NCI-H1105 treated with DMSO at 0.1 percent for 48 hours (cell line): Measurements from ENCODE around the gene ABCD3.
A peak's percentile ranks its signal among the peaks of the same experiment; 100 is the strongest.
"Not testable (repeated sequence)": the region's sequence is repeated elsewhere in the genome, so short reads cannot be mapped to it uniquely, and the experiment has no call there.

Experiments
- DNase-seq: peaks from one replicate; lab custom pipeline; 2025; lab: John Stamatoyannopoulos, UW

ABCD3 gene

DNA sequence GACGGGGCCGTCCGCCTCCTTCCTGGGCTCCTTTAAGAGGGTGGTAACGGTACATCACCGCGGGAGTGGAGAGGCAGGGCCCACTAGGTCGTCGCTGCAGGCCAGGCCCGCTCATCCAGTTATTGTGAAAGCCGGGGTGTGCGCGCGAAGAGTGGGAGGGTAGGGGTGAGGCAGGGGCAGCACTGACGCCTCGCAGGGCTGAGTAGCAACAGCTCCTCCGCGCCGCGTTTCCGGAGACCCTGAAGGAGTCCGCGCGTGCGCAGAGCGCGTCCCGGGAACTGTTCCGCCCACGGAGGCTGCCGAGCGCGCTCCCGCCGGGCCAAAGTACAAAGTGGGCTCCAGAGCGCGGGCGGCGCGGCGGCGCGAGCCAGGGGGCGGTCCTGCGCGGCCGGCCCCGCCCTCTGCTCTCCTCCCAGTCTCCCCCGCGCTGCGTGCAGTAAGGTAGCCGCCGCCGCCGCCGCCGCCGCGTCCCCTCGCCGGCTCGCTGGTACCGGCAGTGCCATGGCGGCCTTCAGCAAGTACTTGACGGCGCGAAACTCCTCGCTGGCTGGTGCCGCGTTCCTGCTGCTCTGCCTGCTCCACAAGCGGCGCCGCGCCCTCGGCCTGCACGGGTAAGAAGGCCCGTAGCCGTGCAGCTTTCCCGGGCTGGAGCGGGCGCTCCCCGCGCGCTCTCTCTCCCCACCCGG, at the start of gene ABCD3:
Gene ABCD3, plus strand, starts transcription at position 412 of the 686 bp plus-strand sequence. Its CDS starts 90 bp downstream, at position 502.
- DNase-seq = peak; percentile 97

DNA sequence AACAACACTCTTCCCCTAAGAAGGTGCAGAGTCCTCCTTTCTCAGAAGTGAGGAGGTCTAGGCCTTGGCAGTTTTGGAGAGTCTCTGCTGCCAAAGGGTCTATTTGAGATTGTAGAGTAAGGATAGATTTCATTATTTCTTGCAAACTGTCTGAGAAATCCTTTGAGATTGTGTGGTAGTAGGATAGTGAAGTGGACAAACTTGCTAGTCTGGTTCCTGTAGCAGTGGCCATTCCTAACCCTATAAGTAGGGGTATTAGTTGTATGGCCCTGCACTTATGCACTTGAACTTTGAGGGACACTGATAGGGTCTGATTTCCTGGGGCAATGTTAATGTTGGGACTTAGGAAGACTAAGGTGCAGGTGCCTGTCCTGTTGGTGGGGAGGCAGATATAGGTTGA, 45.4 kb upstream of the ABCD3 start:
- not testable (repeated sequence) for DNase-seq

DNA sequence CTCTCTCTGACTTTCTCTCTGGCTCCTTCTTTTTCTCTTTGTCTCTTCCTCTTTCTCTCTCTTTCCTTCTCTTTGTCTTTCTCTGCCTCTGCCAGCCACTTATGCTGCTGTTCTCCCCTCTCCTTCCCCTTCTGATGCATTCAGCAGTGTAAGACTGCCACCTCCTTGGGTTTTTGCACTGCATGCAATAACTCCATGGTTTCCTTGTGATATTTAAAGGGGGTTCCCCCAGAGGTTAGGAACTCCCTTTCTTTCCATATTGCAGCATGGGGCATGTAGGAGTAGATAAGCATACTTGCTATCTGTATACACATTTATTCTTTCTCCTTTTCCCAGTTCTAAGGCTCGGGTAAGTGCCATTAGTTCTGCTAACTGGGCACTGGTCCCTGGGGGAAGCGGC, 44.9 kb upstream of the ABCD3 start:
- not testable (repeated sequence) for DNase-seq

DNA sequence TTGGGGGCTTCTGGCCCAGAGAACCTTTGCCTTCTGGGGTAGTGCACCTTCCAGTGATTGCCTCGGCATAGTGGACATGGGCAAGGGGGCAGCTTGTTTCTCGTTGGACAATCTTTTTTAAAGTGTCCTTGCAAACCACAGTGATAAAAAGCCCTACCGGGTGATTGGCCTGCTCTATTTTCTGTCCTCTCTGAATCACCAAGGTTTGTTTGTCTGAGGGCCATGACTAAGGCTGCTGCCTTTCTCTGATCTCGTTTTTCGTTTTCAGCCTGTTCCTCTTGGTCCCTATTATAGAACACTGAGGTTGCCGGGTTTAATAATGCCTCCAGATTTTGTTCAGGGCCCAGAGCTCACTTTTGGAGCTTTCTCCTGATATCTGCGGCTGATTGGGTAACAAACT, 42.5 kb upstream of the ABCD3 start:
- DNase-seq = not testable (repeated sequence)

DNA sequence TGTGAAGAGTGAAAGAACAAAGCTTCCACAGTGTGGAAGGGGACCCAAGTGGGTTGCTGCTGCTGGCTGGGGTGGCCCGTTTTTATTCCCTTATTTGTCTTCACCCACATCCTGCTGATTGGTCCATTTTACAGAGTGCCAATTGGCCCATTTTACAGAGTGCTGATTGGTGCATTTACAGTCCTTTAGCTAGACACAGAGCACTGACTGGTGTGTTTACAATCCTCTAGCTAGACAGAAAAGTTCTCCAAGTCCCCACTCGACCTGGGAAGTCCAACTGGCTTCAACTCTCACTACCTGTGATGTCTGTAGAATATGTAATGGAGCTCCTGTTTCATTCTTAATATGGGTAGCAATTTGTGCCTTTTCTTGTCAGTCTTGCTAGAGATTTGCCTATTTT, 39.7 kb upstream of the ABCD3 start:
- not testable (repeated sequence) for DNase-seq

DNA sequence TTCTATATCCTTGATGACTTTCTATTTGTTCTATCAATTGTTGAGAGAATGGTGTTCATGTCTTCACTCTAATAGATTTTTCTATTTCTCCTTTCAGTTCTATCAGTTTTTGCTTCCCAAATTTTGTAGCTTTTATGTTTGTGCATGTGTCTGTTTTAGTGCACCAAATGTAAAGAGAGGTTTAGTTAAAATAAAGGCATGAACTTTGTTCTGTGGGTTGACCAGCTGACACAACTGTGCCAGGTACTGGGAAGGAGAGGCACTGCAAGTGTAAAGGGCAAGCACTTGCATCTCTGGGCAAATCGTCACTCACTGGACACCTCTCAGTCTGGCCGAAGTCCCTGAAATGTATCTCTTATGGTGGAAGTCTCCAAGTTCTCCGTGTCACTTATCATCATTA, 38.6 kb upstream of the ABCD3 start:
- DNase-seq = no peak

DNA sequence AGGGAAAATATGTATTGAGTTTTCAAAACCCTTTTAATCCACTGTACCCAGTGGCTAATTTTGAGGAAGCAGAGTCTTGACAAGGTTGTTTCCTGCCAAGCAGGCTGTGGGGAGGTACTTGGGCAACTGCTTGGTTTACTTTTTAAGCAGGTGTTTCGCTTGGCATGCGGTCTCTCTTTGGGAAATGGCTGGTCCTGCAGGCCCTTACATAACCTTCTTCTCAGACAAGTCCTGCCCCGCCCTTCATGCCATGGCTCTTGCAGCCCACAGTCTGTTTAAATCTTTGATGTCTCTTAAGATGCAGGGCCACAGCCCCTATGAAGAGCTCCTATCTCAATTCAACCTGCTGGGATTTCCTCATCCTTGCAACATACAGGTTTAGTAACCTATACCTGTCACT, 36.0 kb upstream of the ABCD3 start:
- DNase-seq = no peak

DNA sequence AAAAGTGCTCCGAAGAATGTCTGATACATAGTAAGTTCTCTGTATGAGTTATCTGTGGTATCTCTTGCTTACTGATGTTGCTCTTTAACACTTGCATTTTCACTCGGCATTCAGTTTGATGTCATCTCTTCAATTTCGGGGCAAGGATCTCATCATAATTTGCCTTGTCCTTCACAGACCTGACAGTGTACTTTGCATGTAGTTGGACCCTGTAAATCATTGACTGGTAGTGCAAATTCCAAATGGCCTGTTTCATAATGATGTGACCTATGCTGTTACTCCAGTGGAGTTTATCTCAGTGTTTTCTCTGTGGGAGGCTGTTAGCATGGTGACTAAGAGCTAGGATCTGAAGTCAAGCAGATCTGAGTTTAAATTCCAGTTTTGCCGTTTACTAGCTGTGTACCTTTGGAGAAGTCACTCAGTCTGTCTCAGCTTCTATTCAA, 34.2 kb upstream of the ABCD3 start:
- no peak for DNase-seq

DNA sequence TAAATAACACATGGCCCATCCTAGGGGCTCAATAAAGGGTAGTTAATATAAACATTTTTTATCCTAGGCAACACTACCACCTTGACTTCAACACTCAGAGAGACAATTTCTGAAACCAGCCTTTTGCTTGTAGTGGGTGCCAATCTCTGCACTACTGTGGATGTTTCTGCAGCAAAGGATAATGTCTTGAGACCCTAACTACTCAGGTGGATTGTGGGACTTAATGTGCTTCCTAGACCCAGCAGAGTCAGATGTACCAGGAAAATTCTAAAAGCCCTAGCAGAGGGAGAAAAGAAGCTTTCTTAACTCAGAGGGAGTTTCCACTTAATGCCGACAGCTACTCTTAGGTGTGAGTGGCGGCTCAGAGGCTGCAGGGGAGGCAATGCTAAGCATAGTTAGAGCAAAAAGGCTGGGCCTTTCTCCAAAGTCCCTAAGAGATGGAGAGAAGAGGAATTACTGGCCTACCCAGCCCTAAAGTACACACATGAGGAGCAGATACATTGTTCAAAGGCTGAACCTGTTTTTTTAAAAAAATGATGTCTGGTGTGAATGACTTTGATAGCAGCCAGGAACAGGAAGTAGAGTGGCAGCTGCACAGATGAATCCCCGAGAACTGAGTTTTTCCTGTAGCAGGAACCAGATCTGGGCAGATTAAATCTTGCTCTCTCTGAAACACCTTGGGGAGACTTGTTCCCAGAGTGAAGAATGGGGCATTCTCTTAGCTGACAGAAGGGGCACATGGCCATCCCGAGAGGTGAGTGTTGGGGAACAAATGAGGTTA, 33.5 kb upstream of the ABCD3 start:
- DNase-seq = no peak

DNA sequence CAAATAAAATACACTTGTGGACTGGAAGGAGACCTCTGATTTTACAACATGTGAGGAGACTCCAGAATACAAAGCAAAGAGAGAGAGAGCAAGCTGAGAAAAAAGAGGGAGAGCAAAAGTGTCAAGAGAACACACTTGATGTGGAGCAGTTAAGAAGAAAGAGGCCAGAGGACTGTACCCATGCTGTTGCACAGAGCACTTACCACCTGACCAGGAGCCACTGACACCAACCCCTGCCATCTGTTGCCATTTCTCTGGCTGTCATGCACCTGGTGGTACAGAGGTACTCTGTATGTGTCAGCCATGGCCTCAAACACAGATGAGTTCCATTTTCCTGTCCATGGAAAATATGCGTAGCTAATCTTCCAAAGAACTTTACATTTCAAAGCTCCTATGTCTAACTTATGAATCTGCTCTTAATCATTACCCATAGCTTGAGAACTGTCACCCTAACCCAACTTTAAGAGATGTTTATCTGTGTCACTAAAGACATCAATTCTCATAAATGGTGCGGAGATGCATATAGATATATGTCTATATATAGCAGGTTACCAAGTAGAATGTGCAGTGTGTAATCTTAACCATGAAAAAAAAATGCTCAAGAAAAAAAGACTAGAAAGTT, 32.8 kb upstream of the ABCD3 start:
- DNase-seq = no peak

DNA sequence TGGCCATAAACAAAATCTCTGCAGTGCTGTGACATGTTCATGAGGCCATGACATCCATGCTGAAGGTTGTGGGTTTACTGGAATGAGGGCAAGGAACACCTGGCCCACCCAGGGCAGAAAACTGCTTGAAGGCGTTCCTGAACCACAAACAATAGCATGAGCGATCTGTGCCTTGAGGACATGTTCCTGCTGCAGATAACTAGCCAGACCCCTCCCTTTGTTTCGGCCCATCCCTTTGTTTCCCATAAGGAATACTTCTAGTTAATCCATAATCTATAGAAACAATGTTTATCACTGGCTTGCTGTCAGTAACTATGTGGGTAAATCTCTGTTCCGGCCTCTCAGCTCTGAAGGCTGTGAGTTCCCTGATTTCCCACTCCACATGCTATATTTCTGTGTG, 28.9 kb upstream of the ABCD3 start:
- no peak for DNase-seq

DNA sequence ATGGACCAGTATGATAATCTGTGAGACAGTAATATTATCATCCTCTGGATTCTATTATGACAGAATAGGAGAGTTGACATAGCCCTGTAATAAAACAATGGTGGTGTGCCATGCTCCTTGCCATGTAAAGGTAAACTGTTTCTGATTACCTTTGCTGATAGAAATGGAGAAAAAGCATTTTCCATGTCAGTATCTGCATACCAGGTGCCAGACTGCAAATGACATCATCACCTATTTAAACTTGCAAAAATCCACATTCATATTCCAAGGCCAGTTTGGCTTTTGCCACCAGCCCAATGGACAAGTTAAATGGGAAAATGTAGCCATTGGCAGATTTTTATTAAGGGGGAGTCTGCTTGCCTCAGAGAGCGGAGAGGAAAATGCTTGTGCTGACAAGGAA, 23.9 kb upstream of the ABCD3 start:
- DNase-seq = no peak

DNA sequence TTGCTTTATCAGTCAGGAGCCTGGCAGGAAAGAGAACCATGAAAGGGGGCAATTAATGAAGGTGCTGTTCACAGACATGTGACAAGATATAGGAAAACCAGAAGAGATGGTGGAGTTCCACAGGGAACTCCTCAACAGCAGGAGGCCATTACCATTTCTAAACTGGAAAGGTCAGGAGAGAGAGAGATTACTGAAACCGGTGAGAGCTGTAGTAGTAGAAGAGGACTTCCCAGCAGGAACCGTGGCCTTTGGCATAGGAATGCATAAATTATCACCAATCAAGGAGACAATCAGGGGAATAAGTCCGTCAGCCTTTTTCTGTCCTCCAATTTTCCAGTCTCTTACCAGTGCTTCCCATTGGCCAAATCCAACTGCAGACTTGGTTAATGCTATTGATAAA, 23.0 kb upstream of the ABCD3 start:
- DNase-seq = no peak

DNA sequence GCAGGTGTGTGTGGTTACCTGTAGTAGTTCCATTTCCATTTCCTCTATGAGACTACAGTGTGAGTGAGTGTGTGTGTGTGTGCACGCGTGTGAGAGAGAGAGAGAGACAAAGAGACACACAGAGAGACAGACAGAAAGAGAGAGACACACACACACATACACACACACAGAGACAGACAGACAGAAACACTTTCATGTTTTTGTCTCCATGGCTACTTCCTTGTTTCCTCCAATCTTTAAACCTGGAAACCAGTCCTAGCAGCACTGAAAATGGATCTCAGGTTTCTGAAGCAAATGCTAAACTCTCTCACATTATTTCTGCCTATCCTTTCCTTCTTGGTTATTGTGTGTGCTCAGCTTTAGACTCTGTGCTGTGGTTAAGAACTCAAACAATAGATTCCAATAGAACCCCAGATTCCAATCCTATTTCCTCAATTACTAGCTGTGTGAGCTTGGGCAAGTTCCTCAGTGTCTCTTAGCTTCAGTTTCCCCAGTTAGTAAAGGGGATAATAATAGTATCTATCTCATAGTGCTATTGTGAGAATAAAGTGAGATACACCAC, 22.4 kb upstream of the ABCD3 start:
- DNase-seq = no peak

DNA sequence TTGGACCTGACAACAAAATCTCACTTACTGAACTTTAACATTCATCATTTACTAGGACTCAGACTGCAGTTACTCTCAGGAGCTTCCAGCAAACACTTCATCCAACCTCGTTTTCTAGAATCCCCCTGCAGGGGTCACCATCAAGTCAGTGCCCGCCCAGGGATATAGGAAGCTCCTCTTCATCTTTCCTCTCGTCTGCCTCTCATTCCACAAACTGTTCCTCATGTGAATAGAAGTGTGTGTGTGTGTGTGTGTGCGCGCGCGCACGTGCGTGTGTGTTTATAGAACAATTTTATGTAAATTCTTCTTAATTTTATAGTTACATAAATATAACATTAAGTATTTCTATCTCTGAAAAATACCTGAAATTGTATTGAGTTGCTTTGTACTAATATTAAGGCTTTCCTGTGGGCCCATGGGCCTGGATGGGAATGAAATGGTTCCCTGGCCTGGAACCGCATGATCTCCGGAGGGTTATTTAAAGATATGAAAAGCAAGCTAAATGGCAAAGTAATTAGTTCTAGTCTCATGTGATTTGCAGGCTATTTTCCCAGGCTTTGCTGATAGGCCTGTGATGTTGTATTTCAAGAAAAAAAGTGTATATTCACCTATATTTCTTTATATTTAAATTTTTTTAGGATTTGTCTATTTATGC, 21.7 kb upstream of the ABCD3 start:
- DNase-seq = no peak

DNA sequence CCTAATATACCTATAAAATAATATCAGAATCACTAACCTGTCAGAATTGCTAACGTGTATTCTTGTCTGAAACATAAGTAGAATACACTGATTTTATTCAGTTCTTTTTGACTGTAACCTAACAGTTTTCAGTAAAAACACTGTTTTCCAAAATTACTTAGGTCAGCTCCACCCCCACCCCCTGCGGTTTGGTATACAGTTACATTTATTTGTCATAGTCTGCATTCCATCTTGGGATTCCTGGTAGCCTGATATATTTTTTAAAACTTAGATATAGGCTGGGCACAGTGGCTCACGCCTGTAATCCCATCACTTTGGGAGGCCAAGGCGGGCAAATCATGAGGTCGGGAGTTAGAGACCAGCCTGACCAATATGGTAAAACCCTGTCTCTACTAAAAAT, 19.8 kb upstream of the ABCD3 start:
- no peak for DNase-seq

DNA sequence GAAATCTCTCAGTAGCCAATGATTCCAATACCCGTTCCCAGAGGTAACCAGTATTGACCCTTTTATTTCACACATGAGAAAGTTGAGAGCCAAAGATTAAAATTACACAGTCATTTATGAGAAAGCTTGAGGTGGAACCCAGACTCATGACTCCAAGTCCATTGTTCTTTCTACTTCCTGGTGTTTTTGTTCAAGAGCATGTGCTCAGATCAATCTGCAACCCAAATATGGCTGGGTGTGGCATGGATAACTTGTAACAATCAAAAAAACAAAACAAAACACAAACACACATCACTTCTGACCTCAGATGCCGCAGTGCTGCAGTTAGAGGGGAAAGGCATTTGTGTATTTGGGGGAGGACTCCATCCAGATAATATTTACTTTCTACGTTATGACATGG, 18.7 kb upstream of the ABCD3 start:
- no peak for DNase-seq

DNA sequence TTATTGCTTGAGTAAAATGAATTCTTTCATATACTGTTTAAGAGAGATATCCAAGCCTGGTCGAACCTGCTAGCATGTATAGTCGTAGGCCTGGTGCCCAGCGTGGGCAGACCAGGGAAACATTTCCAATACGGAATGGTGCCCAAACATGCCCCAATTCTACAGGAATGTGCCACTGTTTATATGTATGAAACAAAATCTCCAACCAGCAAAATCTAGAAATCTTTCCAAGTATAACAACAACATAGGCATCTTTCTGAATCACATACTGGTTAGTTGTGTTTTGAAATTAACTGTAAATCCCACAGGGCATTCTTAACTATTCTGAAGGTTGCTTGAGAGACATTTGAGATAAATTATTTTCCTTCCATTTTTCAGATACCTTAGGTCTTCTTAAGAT, 17.0 kb upstream of the ABCD3 start:
- DNase-seq = no peak

DNA sequence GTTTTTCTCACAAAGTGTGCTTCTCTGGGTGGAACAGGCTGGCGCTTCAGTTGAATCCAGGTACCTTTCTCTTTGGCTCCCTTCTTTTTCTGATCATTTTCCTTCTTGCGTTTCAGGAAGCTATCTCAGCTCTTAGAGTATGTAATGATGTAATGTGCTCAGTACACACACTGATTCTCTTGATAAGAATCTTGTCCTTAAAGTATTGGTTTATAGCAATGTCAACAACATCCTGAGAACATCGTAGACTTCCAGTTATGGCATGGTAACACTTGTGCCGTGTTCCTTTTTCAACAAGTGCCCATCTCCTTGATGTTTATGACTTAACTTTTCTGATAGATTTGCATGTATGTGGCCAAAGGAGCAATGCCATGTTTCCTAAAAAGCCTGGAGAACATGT, 11.7 kb upstream of the ABCD3 start:
- DNase-seq = no peak

DNA sequence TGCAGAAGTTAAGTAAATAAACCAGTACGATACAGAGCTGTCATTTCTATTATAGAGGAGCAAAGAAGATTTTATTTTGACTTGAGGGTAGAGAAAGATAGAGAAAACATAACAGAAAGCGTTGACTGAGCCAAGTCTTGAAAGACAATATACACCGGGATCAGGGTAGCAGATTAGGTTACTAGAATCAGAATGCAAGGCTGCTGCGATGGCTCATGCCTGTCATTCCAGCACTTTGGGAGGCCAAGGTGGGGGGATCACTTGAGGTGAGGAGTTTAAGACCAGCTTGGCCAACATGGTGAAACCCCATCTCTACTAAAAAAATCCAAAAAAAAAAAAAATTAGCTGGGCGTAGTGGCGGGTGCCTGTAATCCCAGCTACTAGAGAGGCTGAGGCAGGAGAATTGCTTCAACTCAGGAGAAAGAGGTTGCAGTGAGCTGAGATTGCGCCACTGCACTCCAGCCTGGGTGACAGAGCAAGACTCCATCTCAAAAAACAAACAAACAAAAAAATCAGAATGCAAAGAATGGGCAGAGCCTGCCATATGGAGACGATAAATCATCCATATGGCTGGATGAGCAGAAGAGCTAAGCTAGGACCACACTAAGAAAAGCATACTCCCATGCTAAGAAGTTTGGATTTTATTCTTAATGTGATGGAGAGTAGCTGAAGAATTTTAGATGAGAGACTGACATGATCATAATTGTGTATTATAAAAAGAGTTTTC, 9.9 kb upstream of the ABCD3 start:
- no peak for DNase-seq

DNA sequence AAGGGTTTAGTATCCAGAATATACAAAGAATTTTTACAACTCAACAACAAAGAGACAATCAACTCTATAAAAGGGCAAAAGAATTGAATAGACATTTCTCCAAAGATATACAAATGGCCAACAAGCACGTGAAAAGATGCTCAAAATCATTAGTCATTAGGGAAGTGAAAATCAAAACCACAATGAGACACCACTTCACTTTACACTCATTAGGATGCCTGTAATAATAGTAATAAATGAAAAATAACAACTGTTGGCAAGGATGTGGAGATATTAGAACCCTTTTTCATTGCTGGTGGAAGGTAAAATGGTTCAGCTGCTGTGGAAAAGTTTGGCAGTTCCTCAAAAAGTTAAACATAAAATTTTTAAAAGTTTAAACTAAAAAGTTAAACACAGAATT, 7.0 kb upstream of the ABCD3 start:
- DNase-seq = no peak

DNA sequence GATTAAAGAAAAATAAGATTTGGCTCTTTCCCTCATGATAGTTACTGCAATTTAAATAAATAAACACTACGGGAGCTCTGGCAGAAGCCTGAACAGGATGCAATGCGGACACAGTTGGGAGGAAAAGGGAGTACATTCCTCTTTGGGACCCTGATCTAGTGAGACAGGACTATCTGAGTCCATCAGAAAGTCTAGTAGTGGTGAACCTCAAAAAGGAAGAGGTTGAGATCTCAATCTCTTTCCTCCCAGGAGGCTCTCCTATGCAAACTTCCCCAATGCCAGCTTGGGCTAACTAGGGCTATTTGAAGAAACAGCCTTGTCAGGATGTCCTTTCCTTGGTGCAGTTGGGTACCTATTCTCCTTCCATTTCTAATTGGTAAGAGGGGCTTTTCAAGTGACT, 4.9 kb upstream of the ABCD3 start:
- no peak for DNase-seq
